ENCODE results near the gene RNLS. TPM values are rescaled to one million over a fixed set of nuclear protein-coding genes. Genes with fewer than 3 reads are reported as not detected.
"Not testable (repeated sequence)": the region's sequence is repeated elsewhere in the genome, so short reads cannot be mapped to it uniquely, and the experiment has no call there.

RNLS gene
- total and polyA plus RNA-seq, 7 donors = 3.9 to 19.2 (median 8.8) TPM

- no peak overlapping the region for H3K4me3 ChIP-seq
- intact Hi-C loops (cut with DNase I) = no loop called here
- no peak for DNase-seq
- TF ChIP-seq EP300 (IDR thresholded peaks at IDR 0.05) (no peak), CTCF (IDR thresholded peaks at IDR 0.05) (no peak), POLR2A (IDR thresholded peaks at IDR 0.05) (no peak), POLR2AphosphoS5 (IDR thresholded peaks at IDR 0.05) (no peak)
- peaks cover 0 to 15% (median 10%) of the 10 kb centered on the region in 4 donors for H3K4me1 ChIP-seq
- H3K9me3 ChIP-seq = peaks cover 0 to 3% (median 0%) of the 10 kb centered on the region in 4 donors
- no peaks in the 10 kb centered on the region for H3K36me3 ChIP-seq
- H3K27ac ChIP-seq = no peak overlapping the region
- 73 to 88% methylated on average over 1 of the region's 1 CpG for WGBS, 2 donors
- H3K27me3 ChIP-seq = no peaks in the 10 kb centered on the region
These were observed 269.2 kb downstream of the RNLS start for GRCh38 chr10:88313878-88314277.

- Histone ChIP-seq H3K27me3 (no peaks in the 10 kb centered on the region), H3K4me1 (peaks cover 0 to 15% (median 10%) of the 10 kb centered on the region in 4 donors), H3K9me3 (no peaks in the 10 kb centered on the region), H3K27ac (no peak overlapping the region), H3K4me3 (no peak overlapping the region), H3K36me3 (no peaks in the 10 kb centered on the region)
- no peak for TF ChIP-seq POLR2A (IDR thresholded peaks at IDR 0.05)
- TF ChIP-seq POLR2AphosphoS5 (IDR thresholded peaks at IDR 0.05) = peak in 1 of 4 donors; percentile 42
- WGBS, 2 donors = 88 to 90% methylated on average over 2 of the region's 2 CpGs
- DNase-seq = no peak
- intact Hi-C loops (cut with DNase I) = no loop called here
These were observed 270.3 kb downstream of the RNLS start for GRCh38 chr10:88312855-88313254.

- intact Hi-C loops (cut with DNase I) = no loop called here
- peaks cover 0 to 8% (median 5%) of the 10 kb centered on the region in 4 donors for H3K4me1 ChIP-seq
- 62 to 86% methylated on average over 1 of the region's 1 CpG for WGBS, 2 donors
- H3K36me3 ChIP-seq = no peaks in the 10 kb centered on the region
- no peak for DNase-seq
- H3K27ac ChIP-seq = no peak overlapping the region
- H3K4me3 ChIP-seq = no peak overlapping the region
- no peaks in the 10 kb centered on the region for H3K27me3 ChIP-seq
- no peaks in the 10 kb centered on the region for H3K9me3 ChIP-seq
- TF ChIP-seq EP300 (IDR thresholded peaks at IDR 0.05) (no peak), POLR2A (IDR thresholded peaks at IDR 0.05) (no peak), CTCF (IDR thresholded peaks at IDR 0.05) (no peak), POLR2AphosphoS5 (IDR thresholded peaks at IDR 0.05) (no peak)
These were observed 271.9 kb downstream of the RNLS start for GRCh38 chr10:88311264-88311663.

- intact Hi-C loops (cut with DNase I) = no loop called here
- Histone ChIP-seq H3K27me3 (no peaks in the 10 kb centered on the region), H3K4me1 (no peaks in the 10 kb centered on the region), H3K36me3 (no peaks in the 10 kb centered on the region), H3K27ac (no peak overlapping the region), H3K9me3 (no peaks in the 10 kb centered on the region), H3K4me3 (no peak overlapping the region)
- TF ChIP-seq POLR2AphosphoS5 (IDR thresholded peaks at IDR 0.05) = no peak
- DNase-seq = no peak
- 93 to 97% methylated on average over 3 of the region's 3 CpGs for WGBS, 2 donors
These were observed 273.8 kb downstream of the RNLS start for GRCh38 chr10:88309365-88309764.

GRCh38 chr10:88308361-88308760 is 274.8 kb downstream of the RNLS start:
- H3K27me3 ChIP-seq; H3K9me3 ChIP-seq; DNase-seq; intact Hi-C loops (cut with DNase I); H3K4me3 ChIP-seq; H3K36me3 ChIP-seq; H3K27ac ChIP-seq; H3K4me1 ChIP-seq: not testable (repeated sequence)
- 85 to 97% methylated on average over 2 of the region's 2 CpGs for WGBS, 2 donors

GRCh38 chr10:88299787-88300186 is 283.3 kb downstream of the RNLS start:
- intact Hi-C loops (cut with DNase I) = no loop called here
- Histone ChIP-seq H3K9me3 (no peaks in the 10 kb centered on the region), H3K4me3 (no peak overlapping the region), H3K27ac (no peak overlapping the region), H3K27me3 (no peaks in the 10 kb centered on the region), H3K36me3 (no peaks in the 10 kb centered on the region), H3K4me1 (no peaks in the 10 kb centered on the region)
- TF ChIP-seq CTCF (IDR thresholded peaks at IDR 0.05) (no peak), EP300 (IDR thresholded peaks at IDR 0.05) (no peak), POLR2AphosphoS5 (IDR thresholded peaks at IDR 0.05) (no peak), POLR2A (IDR thresholded peaks at IDR 0.05) (no peak)
- DNase-seq = no peak

Measured in sigmoid colon (tissue), 7 donors.